GM06990 (cell line): ENCODE results near the gene NADK.

Source experiments
- DNase-seq: peaks from one replicate; pipeline ENCODE4 v3.0.0-alpha.2; 2011; ENCODE audit not compliant: insufficient read length; ENCODE audit errors: extremely low read depth
- H3K27me3 ChIP-seq: replicated peaks from 2 replicates; pipeline ENCODE4 v1.6.0; 2011; ENCODE audit warnings: low read length; ENCODE audit not compliant: control insufficient read depth, insufficient read depth
- H3K36me3 ChIP-seq: 2 replicates; pipeline ENCODE4 v1.5.1; 2011; ENCODE audit warnings: low read length; ENCODE audit not compliant: control insufficient read depth, insufficient read depth
- H3K4me3 ChIP-seq: replicated peaks from 2 replicates; pipeline ENCODE4 v1.5.1; 2011; ENCODE audit warnings: low read depth, mild to moderate bottlenecking, control low read depth, low read length
- CTCF ChIP-seq: IDR thresholded peaks from 2 replicates; pipeline ENCODE4 v1.5.1; 2011; ENCODE audit warnings: low read length, control low read depth, mild to moderate bottlenecking, inconsistent platforms; ENCODE audit not compliant: insufficient read depth, poor library complexity, severe bottlenecking

The NADK gene

GRCh38 chr1:1802871-1803270 lies 24.6 kb upstream of the NADK start:
- Histone ChIP-seq H3K27me3 (no peaks in the 10 kb centered on the region), H3K4me3 (no peak overlapping the region), H3K36me3 (peaks cover 18% of the 10 kb centered on the region)
- no peak for TF ChIP-seq CTCF
- DNase-seq = no peak

GRCh38 chr1:1799716-1800115 lies 21.4 kb upstream of the NADK start:
- DNase-seq = no peak
- H3K27me3 ChIP-seq = no peaks in the 10 kb centered on the region
- TF ChIP-seq CTCF = no peak
- peaks cover 30% of the 10 kb centered on the region for H3K36me3 ChIP-seq
- no peak overlapping the region for H3K4me3 ChIP-seq

- no peak overlapping the region for H3K4me3 ChIP-seq
- peaks cover 30% of the 10 kb centered on the region for H3K36me3 ChIP-seq
- no peak for DNase-seq
- TF ChIP-seq CTCF = no peak
- H3K27me3 ChIP-seq = no peaks in the 10 kb centered on the region
Observed at GRCh38 chr1:1797731-1798341, 19.6 kb upstream of the NADK start.

- TF ChIP-seq CTCF = peak; percentile 18
- Histone ChIP-seq H3K27me3 (no peaks in the 10 kb centered on the region), H3K36me3 (peaks cover 33% of the 10 kb centered on the region), H3K4me3 (no peak overlapping the region)
- no peak for DNase-seq
Observed at GRCh38 chr1:1796466-1796865, 18.2 kb upstream of the NADK start.

GRCh38 chr1:1794999-1795398 lies 16.7 kb upstream of the NADK start:
- no peak for TF ChIP-seq CTCF
- Histone ChIP-seq H3K4me3 (no peak overlapping the region), H3K36me3 (peaks cover 40% of the 10 kb centered on the region), H3K27me3 (no peaks in the 10 kb centered on the region)
- DNase-seq = no peak

- Histone ChIP-seq H3K4me3 (no peak overlapping the region), H3K27me3 (no peaks in the 10 kb centered on the region), H3K36me3 (peaks cover 47% of the 10 kb centered on the region)
- TF ChIP-seq CTCF = no peak
- no peak for DNase-seq
Observed at GRCh38 chr1:1793481-1794244, 15.4 kb upstream of the NADK start.
